Muscle of leg (tissue), 11 donors: Measurements from ENCODE around the gene CAPN6. TPM values are rescaled to one million over a fixed set of nuclear protein-coding genes. Genes with fewer than 3 reads are reported as not detected.

Source experiments
- DNase-seq: peaks from one replicate; pipeline ENCODE4 v3.0.0; 2013
- H3K27ac ChIP-seq: one replicate; pipeline ENCODE4 v1.5.1; 2013; ENCODE audit warnings: mild to moderate bottlenecking, low read length, control low read depth
- H3K27me3 ChIP-seq: one replicate; pipeline ENCODE4 v1.6.1; 2013; ENCODE audit warnings: low read length; ENCODE audit not compliant: control insufficient read depth, insufficient read depth
- H3K36me3 ChIP-seq: one replicate; pipeline ENCODE4 v1.6.1; 2013; ENCODE audit warnings: low read length; ENCODE audit not compliant: control insufficient read depth, insufficient read depth
- H3K4me1 ChIP-seq: one replicate; pipeline ENCODE4 v1.6.1; 2013; ENCODE audit warnings: low read length; ENCODE audit not compliant: control insufficient read depth, insufficient read depth
- H3K4me3 ChIP-seq: one replicate; pipeline ENCODE4 v1.5.1; 2013; ENCODE audit warnings: low read length, control low read depth
- H3K9me3 ChIP-seq: replicated peaks from 2 replicates; pipeline ENCODE4 v1.6.1; 2013; ENCODE audit warnings: low read depth, low read length; ENCODE audit not compliant: control insufficient read depth
- WGBS: methylation state at CpG from one replicate; pipeline ENCODE4 v1.1.5; 2013; ENCODE audit warnings: missing lambda C conversion rate; ENCODE audit not compliant: insufficient coverage; 5-methylcytosine and 5-hydroxymethylcytosine counted together
- polyA plus RNA-seq, 8 donors: library from polyadenylated mRNA; unstranded; fragments of 120-200 nt; gene quantifications; one replicate each; pipeline versions ENCODE4 v1.2.1 to v1.2.3, GENCODE V29; 2013; ENCODE audit warnings: inconsistent platforms in 1 of 8, low replicate concordance in 1 of 8; ENCODE audit not compliant: insufficient read length in 8 of 8, insufficient read depth in 1 of 8
- total RNA-seq: library from RNA; stranded (reverse); fragments of 120-200 nt; gene quantifications from one replicate; pipeline ENCODE4 v1.2.4, GENCODE V29; 2013

Gene CAPN6
- total and polyA plus RNA-seq, 9 donors: 253 to 700 (median 613) TPM

DNA sequence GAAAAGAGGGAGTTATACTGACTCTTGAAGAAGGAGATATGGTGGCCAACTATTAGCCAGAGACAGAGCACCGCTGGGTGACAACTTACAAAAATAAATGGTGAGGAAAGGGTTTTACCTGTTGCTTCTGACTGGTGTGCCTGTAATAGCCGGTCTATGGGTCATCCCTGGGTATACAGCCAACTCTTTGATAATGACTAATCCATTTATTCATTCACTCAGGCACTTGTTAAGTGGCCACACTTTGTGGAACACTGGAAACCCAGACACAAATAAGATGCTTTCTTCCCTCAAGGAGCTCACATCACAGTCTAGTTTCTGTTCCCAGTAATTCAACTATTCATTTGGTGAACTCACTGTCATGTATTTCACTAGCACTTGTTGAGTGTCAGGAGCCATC, 13.2 kb upstream of the CAPN6 start:
- Histone ChIP-seq H3K4me3 (no peak overlapping the region), H3K27me3 (peaks cover 26% of the 10 kb centered on the region), H3K4me1 (peaks cover 14% of the 10 kb centered on the region), H3K9me3 (no peaks in the 10 kb centered on the region), H3K27ac (peak overlapping the region; percentile 29), H3K36me3 (no peaks in the 10 kb centered on the region)
- DNase-seq: no peak
- WGBS: 70% methylated on average over 2 of the region's 2 CpGs

GRCh38 chrX:111282991-111283390, 12.7 kb upstream of the CAPN6 start:
- WGBS: 80% methylated on average over 1 of the region's 1 CpG
- Histone ChIP-seq H3K27me3 (peaks cover 25% of the 10 kb centered on the region), H3K36me3 (no peaks in the 10 kb centered on the region), H3K4me1 (peaks cover 17% of the 10 kb centered on the region), H3K27ac (peak overlapping the region; percentile 76), H3K4me3 (no peak overlapping the region), H3K9me3 (no peaks in the 10 kb centered on the region)
- peak; percentile 69 for DNase-seq

- peaks cover 17% of the 10 kb centered on the region for H3K4me1 ChIP-seq
- H3K36me3 ChIP-seq: no peaks in the 10 kb centered on the region
- H3K27me3 ChIP-seq: peaks cover 25% of the 10 kb centered on the region
- DNase-seq: no peak
- H3K4me3 ChIP-seq: no peak overlapping the region
- H3K27ac ChIP-seq: peak overlapping the region; percentile 76
- WGBS: 72% methylated on average over 6 of the region's 6 CpGs
- no peaks in the 10 kb centered on the region for H3K9me3 ChIP-seq
Measured at GRCh38 chrX:111282139-111282538, 11.9 kb upstream of the CAPN6 start.

DNA sequence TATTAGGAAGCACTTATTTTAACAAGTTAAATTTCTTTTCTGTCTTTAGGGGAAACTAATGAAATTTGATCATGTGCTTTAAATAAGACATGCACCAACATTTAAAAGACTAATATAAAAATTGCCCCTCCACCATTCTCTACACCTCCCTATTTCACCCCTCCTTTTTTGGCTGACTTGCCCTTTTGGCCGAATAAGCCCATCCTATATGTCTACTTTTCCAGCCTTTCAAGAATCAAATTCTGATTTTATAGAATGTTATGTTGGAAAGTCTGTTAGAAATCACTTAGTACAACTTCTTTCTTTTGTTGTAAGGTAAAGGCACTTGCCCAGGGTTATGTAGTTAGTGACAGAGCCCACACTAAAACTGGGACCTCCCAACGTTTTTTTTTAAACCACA, 1.8 kb downstream of the CAPN6 start:
- Histone ChIP-seq H3K36me3 (no peaks in the 10 kb centered on the region), H3K4me3 (peak overlapping the region; percentile 56), H3K4me1 (peaks cover 2% of the 10 kb centered on the region), H3K9me3 (no peaks in the 10 kb centered on the region), H3K27me3 (peaks cover 19% of the 10 kb centered on the region), H3K27ac (peak overlapping the region; percentile 50)
- no CpG with 5 or more reads among the region's 2 CpGs for WGBS
- DNase-seq: peak; percentile 66

DNA sequence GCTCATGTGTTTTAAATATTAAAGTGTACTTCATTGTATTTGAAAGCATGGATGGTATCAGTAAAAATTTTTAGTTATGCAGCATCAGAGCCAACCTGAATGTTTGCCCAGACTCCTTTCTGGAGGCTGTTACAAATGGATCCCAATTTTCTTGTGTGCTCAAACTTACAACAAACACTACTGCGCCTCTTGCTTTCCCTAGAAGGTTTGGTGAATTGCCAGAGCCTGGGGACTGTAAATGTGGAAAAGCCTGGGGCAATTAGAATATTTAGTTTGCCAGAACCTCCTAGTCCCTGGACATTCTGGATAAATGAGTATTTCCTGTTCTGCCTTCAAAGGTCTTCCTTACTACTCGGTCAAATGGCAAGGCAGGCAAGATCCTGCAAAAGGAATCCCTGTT, 4.8 kb downstream of the CAPN6 start:
- H3K4me1 ChIP-seq: peaks cover 7% of the 10 kb centered on the region
- no CpG with 5 or more reads among the region's 2 CpGs for WGBS
- H3K27me3 ChIP-seq: peaks cover 24% of the 10 kb centered on the region
- H3K9me3 ChIP-seq: no peaks in the 10 kb centered on the region
- DNase-seq: peak; percentile 44
- peaks cover 5% of the 10 kb centered on the region for H3K36me3 ChIP-seq
- no peak overlapping the region for H3K4me3 ChIP-seq
- H3K27ac ChIP-seq: peak overlapping the region; percentile 40

- Histone ChIP-seq H3K36me3 (peaks cover 8% of the 10 kb centered on the region), H3K4me1 (peaks cover 12% of the 10 kb centered on the region), H3K27ac (peak overlapping the region; percentile 48), H3K9me3 (no peaks in the 10 kb centered on the region), H3K4me3 (no peak overlapping the region), H3K27me3 (peaks cover 20% of the 10 kb centered on the region)
- DNase-seq: peak; percentile 50
- no CpG with 5 or more reads among the region's 2 CpGs for WGBS
Measured at GRCh38 chrX:111264385-111264784, 5.9 kb downstream of the CAPN6 start.

DNA sequence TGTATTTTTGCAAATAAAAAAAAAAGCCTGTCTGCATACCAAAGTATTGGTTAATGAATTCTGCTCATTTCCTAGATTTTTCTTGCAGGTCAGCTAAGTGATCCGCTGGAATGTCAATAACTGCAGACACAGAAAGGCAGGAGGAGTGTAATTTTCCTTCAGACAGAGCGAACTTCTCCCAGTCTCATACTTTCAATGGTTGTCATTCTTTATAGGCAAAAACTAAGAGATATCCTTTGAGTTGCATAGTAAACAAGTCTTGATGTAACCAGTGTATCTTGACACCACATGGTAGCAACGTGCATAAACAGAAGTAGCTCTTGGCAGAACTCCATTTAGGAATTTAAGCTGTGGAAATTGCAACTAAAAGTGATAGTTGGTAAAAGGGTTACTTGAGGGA, 8.2 kb downstream of the CAPN6 start:
- DNase-seq: peak; percentile 33
- Histone ChIP-seq H3K9me3 (no peaks in the 10 kb centered on the region), H3K27me3 (peaks cover 21% of the 10 kb centered on the region), H3K4me3 (no peak overlapping the region), H3K4me1 (peaks cover 17% of the 10 kb centered on the region), H3K36me3 (peaks cover 8% of the 10 kb centered on the region), H3K27ac (no peak overlapping the region)
- WGBS: 44% methylated on average over 1 of the region's 3 CpGs

- H3K9me3 ChIP-seq: no peaks in the 10 kb centered on the region
- H3K4me3 ChIP-seq: no peak overlapping the region
- H3K36me3 ChIP-seq: peaks cover 11% of the 10 kb centered on the region
- H3K27ac ChIP-seq: peak overlapping the region; percentile 35
- DNase-seq: peak; percentile 65
- peaks cover 15% of the 10 kb centered on the region for H3K4me1 ChIP-seq
- H3K27me3 ChIP-seq: peaks cover 18% of the 10 kb centered on the region
- WGBS: 28% methylated on average over 3 of the region's 3 CpGs
Measured at GRCh38 chrX:111260451-111260850, 9.8 kb downstream of the CAPN6 start.

DNA sequence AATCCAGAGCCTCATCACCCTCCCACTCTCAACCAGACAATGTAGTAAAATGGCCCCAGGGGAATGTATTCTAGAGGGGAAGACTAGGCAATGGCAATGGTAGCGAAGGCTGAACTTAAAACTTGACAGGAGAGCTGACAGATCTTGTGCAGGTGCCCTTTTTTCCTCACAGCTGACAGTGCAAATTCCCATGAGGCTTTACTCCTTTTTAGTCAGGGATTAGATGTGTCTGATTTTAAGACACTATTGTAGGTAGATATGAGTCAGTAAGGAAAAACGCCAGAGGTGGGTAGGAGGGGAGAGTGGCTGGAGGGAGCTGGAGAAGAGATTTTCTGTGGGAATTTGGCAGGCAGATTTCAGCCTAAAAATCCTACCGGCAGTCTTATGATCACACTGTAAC, 10.7 kb downstream of the CAPN6 start:
- DNase-seq: no peak
- no CpG with 5 or more reads among the region's 3 CpGs for WGBS

GRCh38 chrX:111257733-111258132, 12.6 kb downstream of the CAPN6 start:
- H3K27me3 ChIP-seq: peaks cover 19% of the 10 kb centered on the region
- no peak overlapping the region for H3K4me3 ChIP-seq
- WGBS: 38% methylated on average over 2 of the region's 3 CpGs
- peaks cover 15% of the 10 kb centered on the region for H3K4me1 ChIP-seq
- DNase-seq: peak; percentile 92
- peaks cover 17% of the 10 kb centered on the region for H3K36me3 ChIP-seq
- H3K27ac ChIP-seq: no peak overlapping the region
- H3K9me3 ChIP-seq: no peaks in the 10 kb centered on the region

More for the DNA sequence above, 10.7 kb downstream of the CAPN6 start:
- no peak overlapping the region for H3K27ac ChIP-seq
- H3K36me3 ChIP-seq: peaks cover 11% of the 10 kb centered on the region
- no peaks in the 10 kb centered on the region for H3K9me3 ChIP-seq
- H3K4me1 ChIP-seq: peaks cover 15% of the 10 kb centered on the region
- H3K4me3 ChIP-seq: no peak overlapping the region
- H3K27me3 ChIP-seq: peaks cover 21% of the 10 kb centered on the region
